Measurements from ENCODE around the gene ZNF277.

ZNF277 gene

DNA sequence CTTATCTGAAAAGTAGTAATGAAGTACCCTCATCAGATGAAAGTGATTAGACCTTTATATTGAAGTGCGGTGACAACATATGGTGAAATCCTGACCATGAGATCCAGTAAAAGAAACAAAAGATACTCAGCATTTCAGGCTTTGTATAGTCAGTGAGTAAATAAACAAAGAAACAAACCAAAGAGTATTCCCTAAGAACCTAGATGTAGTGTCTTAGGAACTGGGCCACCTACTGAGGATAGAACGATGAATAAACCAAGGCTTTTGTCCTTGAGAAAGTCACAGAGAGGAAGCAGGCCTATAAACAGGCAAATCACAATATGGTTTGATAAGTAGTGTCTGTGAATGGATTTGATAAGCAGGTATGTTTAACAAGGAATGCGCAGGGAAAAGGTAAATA lies 46.2 kb downstream of the ZNF277 start:
- in situ Hi-C loops (cut with MboI; ENCODE audit: low sequenced_read_pairs, unreplicated experiment) = no loop called here
- TF ChIP-seq, protein P1, sequence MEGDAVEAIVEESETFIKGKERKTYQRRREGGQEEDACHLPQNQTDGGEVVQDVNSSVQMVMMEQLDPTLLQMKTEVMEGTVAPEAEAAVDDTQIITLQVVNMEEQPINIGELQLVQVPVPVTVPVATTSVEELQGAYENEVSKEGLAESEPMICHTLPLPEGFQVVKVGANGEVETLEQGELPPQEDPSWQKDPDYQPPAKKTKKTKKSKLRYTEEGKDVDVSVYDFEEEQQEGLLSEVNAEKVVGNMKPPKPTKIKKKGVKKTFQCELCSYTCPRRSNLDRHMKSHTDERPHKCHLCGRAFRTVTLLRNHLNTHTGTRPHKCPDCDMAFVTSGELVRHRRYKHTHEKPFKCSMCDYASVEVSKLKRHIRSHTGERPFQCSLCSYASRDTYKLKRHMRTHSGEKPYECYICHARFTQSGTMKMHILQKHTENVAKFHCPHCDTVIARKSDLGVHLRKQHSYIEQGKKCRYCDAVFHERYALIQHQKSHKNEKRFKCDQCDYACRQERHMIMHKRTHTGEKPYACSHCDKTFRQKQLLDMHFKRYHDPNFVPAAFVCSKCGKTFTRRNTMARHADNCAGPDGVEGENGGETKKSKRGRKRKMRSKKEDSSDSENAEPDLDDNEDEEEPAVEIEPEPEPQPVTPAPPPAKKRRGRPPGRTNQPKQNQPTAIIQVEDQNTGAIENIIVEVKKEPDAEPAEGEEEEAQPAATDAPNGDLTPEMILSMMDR (IDR thresholded peaks at IDR 0.05; ENCODE audit: borderline replicate concordance, control extremely low read depth, extremely low read depth, insufficient read depth, missing control alignments) = no peak

DNA sequence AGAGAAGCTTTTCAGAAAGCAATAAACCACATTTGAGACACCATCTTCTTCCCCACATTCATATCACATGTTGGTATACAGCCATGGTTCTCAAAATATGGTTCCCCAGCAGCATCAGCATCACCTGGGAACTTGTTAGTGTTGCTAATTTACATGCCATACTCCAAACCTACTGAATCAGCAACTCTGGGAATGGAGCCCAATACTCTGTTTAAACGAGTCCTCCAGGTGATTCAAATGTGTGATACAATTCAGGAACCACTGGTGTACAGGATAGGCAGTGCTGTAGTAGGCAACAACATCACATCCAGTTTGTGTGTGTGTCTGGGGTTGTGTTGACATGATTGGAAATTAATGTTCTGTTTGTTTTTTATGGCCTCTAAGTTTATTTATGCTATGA lies 47.7 kb downstream of the ZNF277 start:
- DNase-seq (ENCODE audit: low spot score) = no peak
- in situ Hi-C loops (cut with MboI; ENCODE audit: low sequenced_read_pairs, unreplicated experiment) = no loop called here
- TF ChIP-seq, protein P1 (IDR thresholded peaks at IDR 0.05; ENCODE audit: borderline replicate concordance, control extremely low read depth, extremely low read depth, insufficient read depth, missing control alignments) = no peak

More for the DNA sequence above, 46.2 kb downstream of the ZNF277 start:
- DNase-seq (ENCODE audit: low spot score) = no peak

DNA sequence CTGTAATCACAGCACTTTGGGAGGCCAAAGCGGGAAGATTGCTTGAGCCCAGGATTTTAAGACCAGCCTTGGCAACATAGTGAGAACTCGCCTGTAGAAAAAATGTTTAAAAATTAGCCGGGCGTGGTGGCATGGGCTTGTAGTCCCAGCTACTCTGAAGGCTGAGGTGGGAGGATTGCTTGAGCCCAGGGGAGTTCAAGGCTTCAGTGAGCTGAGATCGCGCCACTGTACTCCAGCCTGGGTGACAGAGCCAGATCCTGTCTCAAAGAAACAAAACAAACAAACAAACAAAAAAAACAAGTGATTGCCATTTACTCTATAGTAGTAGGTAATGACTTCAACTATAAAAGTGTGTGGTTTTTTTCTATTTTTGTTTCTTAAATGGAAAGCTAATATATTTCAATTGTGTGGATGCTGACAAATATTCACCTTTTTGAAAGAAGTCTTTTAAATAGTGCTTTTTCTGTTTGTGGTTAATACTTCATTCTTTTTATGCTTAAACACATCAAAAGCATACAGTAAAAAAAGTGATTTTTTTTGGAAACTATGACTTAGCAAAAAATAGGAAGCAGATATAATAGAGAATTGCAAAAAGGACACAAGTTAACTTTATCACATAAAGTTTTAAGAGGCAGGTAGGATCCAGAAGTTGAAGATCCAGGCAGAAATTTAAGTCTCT lies 48.4 kb downstream of the ZNF277 start:
- no peak for DNase-seq (ENCODE audit: low spot score)
- in situ Hi-C loops (cut with MboI; ENCODE audit: low sequenced_read_pairs, unreplicated experiment) = no loop called here
- TF ChIP-seq, protein P1 (IDR thresholded peaks at IDR 0.05; ENCODE audit: borderline replicate concordance, control extremely low read depth, extremely low read depth, insufficient read depth, missing control alignments) = no peak

DNA sequence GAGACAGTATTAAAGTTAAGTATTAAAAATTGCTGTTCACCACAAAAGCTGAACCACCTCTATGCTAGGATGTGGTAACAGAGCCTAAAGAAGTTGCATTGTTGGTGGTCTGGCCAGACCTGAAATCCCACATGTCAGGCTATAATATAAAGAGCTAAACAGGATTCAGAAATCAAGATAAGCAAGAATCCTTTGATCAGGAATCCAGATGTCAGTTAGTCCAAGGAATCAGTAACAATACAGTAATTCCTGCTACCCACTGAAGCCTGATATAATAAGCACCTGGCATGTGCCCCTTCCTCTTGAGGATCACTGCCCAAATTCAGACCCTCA lies 48.9 kb downstream of the ZNF277 start:
- in situ Hi-C loops (cut with MboI; ENCODE audit: low sequenced_read_pairs, unreplicated experiment) = no loop called here
- no peak for DNase-seq (ENCODE audit: low spot score)
- TF ChIP-seq, protein P1 (IDR thresholded peaks at IDR 0.05; ENCODE audit: borderline replicate concordance, control extremely low read depth, extremely low read depth, insufficient read depth, missing control alignments) = no peak

DNA sequence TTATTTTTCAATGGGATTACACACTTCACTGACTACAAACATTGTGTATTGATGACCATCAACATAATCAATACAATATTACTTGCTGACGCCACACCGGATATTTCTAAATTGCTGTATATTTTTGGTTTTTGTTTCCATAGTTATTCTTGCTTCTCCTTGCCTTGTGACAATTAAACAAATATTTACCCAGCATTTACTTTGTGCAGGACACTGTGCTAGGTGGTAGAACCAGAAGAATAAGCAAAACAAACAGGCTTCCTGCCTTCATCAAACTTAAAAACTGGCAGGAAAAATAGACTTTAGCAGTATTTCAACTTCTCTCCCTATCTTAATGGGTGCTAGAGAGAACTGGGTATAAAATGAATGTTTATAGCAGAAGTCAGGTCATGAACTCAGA lies 50.6 kb downstream of the ZNF277 start:
- in situ Hi-C loops (cut with MboI; ENCODE audit: low sequenced_read_pairs, unreplicated experiment) = no loop called here
- TF ChIP-seq, protein P1 (IDR thresholded peaks at IDR 0.05; ENCODE audit: borderline replicate concordance, control extremely low read depth, extremely low read depth, insufficient read depth, missing control alignments) = no peak

DNA sequence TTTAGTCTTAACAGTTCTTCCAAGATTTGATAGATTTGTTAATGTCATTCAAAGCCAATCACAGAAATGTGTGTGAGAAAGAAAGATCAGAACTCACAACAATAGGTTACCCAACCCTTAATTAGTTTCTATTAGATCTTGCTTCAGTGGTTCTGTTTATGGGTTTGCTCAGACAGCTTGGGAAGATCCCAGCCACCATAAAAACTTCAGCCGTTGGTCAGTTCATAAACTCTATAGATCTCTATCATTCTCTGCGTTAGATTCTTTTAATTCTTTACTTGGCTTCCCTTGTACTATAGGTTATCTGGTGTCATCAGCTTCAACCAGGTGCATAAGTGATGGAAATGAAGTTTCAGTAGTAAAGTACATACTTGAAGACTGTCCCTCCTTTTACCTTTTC lies 54.4 kb downstream of the ZNF277 start:
- in situ Hi-C loops (cut with MboI; ENCODE audit: low sequenced_read_pairs, unreplicated experiment) = no loop called here
- TF ChIP-seq, protein P1 (IDR thresholded peaks at IDR 0.05; ENCODE audit: borderline replicate concordance, control extremely low read depth, extremely low read depth, insufficient read depth, missing control alignments) = no peak
- DNase-seq (ENCODE audit: low spot score) = no peak

More for the DNA sequence above, 50.6 kb downstream of the ZNF277 start:
- no peak for DNase-seq (ENCODE audit: low spot score)
